Natural killer cell (primary cell): ENCODE measurements around the gene ETV2. TPM values are rescaled to one million over a fixed set of nuclear protein-coding genes. Genes with fewer than 3 reads are reported as not detected.
A peak's percentile ranks its signal among the peaks of the same experiment; 100 is the strongest.
"Not testable (repeated sequence)": the region's sequence is repeated elsewhere in the genome, so short reads cannot be mapped to it uniquely, and the experiment has no call there.

ENCODE experiments used
- ATAC-seq, 3 donors: fragments of 150-1000 bp in 2 of 3; fragments of 200-7000 bp in 1 of 3; cut with Tn5 transposase; 1 replicate in 1 of 3; 2 replicates in 2 of 3; pipeline ENCODE4 v1.10.0; 2021; ENCODE audit warnings: mild to moderate bottlenecking in 2 of 3, moderate library complexity in 2 of 3
- DNase-seq, 2 donors: peaks; one replicate each; pipeline versions ENCODE4 v3.0.0 to v3.0.0-alpha.2; 2013 to 2021; ENCODE audit warnings: mixed read lengths in 1 of 2
- H3K27ac ChIP-seq: one replicate; pipeline ENCODE4 v1.5.1; 2013; ENCODE audit warnings: mild to moderate bottlenecking, low read length
- H3K27me3 ChIP-seq: one replicate; pipeline ENCODE4 v1.6.1; 2013; ENCODE audit warnings: low read length; ENCODE audit not compliant: control insufficient read depth, insufficient read depth
- H3K36me3 ChIP-seq: one replicate; pipeline ENCODE4 v1.6.1; 2013; ENCODE audit warnings: low read length; ENCODE audit not compliant: control insufficient read depth, insufficient read depth
- H3K4me1 ChIP-seq: one replicate; pipeline ENCODE4 v1.6.1; 2013; ENCODE audit warnings: low read length; ENCODE audit not compliant: control insufficient read depth, insufficient read depth
- H3K4me3 ChIP-seq: one replicate; pipeline ENCODE4 v1.5.1; 2013; ENCODE audit warnings: low read length
- H3K9me3 ChIP-seq: one replicate; pipeline ENCODE4 v1.6.1; 2013; ENCODE audit warnings: low read length; ENCODE audit not compliant: control insufficient read depth, insufficient read depth
- H3K27ac Mint-ChIP-seq, 2 donors: one replicate each; pipeline ENCODE4 v1.8.0; 2022; ENCODE audit warnings: mild to moderate bottlenecking in 2 of 2, mixed read lengths in 2 of 2, moderate library complexity in 1 of 2
- H3K27me3 Mint-ChIP-seq, 2 donors: one replicate each; pipeline ENCODE4 v1.8.0; 2022; ENCODE audit warnings: low read depth in 2 of 2, mixed read lengths in 2 of 2
- H3K36me3 Mint-ChIP-seq: one replicate; pipeline ENCODE4 v1.8.0; 2022; ENCODE audit warnings: mixed read lengths
- H3K4me1 Mint-ChIP-seq, 2 donors: one replicate each; pipeline ENCODE4 v1.8.0; 2022; ENCODE audit warnings: mixed read lengths in 2 of 2
- H3K4me3 Mint-ChIP-seq: one replicate; pipeline ENCODE4 v1.8.0; 2022; ENCODE audit warnings: mild to moderate bottlenecking, moderate library complexity, mixed read lengths
- H3K9me3 Mint-ChIP-seq, 2 donors: one replicate each; pipeline ENCODE4 v1.8.0; 2022; ENCODE audit warnings: mixed read lengths in 2 of 2
- WGBS: methylation state at CpG from one replicate; pipeline ENCODE4 v1.1.7; 2013; ENCODE audit warnings: missing lambda C conversion rate; ENCODE audit not compliant: insufficient coverage; 5-methylcytosine and 5-hydroxymethylcytosine counted together
- intact Hi-C: fragments of 100-400 bp; cut with micrococcal nuclease; formaldehyde crosslinking; loops from one replicate; pipeline ENCODE4 v1.14.2; 2022
- total RNA-seq, 4 donors: library from RNA; stranded (reverse); fragments of 120-200 nt in 1 of 4; gene quantifications; one replicate each; pipeline versions ENCODE4 v1.2.3 to v1.2.4, GENCODE V29; 2013 to 2022
- TF ChIP-seq, protein P1 (sequence below): fragments of 200-600 bp; IDR thresholded peaks from one replicate; pipeline ENCODE4 v1.8.0; 2022; ENCODE audit warnings: antibody characterized with exemption

The ETV2 gene
- total RNA-seq, 3 donors from 2014 or later (not counting 1 experiment from before 2014, with no cell fraction given): 0.48 to 2.0 (median 0.87) TPM

DNA sequence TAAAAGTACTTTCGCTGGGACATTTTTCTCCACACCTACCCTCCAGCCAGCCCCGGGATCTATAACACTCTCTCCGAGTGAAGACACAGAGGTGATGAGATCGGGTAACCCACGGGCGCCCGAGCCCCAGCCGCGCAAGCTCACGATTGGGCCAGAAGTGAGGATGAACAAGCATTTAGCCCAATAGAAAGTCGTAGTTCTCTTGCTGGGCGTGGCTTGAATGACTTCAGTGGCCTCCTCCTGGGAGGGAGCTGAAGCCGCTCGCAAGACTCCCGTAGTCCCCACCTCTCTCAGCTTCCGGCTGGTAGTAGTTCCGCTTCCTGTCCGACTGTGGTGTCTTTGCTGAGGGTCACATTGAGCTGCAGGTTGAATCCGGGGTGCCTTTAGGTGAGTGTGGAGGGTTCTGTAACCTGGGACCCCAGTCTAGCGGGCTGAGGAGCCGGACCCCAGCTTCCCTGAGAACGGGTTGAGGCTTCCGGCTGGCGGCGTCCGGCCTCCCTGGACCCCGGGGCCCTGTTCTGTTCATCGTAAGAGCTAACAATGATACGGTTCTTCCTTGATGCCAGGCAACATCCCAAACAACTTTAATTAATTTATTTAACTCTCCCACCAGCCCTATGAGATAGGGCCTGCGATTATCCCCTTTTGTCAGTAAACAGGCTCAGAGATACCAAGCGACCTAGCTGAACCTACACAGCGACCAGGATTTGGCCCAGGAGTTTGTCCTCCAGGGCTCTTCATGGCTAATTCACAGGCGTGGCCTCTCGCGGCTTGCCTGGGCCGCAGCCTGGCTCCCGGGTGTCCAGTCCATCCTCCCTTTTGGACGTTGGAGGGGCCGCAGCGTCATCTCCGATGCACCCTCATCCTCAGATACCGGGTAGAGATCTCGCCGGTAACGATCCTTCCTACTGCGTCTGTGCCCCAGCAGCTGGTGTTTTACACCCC, 6.7 kb downstream of the ETV2 start, which contains the start of gene COX6B1:
Gene COX6B1, plus strand, starts transcription at position 307 of the 945 bp plus-strand sequence. CDS start 2,921 bp downstream, outside the sequence.
- peak; percentile 85 to 97 for DNase-seq
- Histone ChIP-seq H3K4me3 (peak within 1 kb of the TSS; percentile 87), H3K36me3 (peaks cover 9% of the 10 kb centered on the region), H3K4me1 (peaks cover 34% of the 10 kb centered on the region), H3K27me3 (no peaks in the 10 kb centered on the region), H3K27ac (peak within 1 kb of the TSS; percentile 82), H3K9me3 (no peaks in the 10 kb centered on the region)
- TF ChIP-seq, protein P1, sequence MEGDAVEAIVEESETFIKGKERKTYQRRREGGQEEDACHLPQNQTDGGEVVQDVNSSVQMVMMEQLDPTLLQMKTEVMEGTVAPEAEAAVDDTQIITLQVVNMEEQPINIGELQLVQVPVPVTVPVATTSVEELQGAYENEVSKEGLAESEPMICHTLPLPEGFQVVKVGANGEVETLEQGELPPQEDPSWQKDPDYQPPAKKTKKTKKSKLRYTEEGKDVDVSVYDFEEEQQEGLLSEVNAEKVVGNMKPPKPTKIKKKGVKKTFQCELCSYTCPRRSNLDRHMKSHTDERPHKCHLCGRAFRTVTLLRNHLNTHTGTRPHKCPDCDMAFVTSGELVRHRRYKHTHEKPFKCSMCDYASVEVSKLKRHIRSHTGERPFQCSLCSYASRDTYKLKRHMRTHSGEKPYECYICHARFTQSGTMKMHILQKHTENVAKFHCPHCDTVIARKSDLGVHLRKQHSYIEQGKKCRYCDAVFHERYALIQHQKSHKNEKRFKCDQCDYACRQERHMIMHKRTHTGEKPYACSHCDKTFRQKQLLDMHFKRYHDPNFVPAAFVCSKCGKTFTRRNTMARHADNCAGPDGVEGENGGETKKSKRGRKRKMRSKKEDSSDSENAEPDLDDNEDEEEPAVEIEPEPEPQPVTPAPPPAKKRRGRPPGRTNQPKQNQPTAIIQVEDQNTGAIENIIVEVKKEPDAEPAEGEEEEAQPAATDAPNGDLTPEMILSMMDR: no peak
- Mint-ChIP-seq H3K27ac (peak within 1 kb of the TSS; percentile 96 to 97), H3K4me3 (peak within 1 kb of the TSS; percentile 95), H3K4me1 (peaks cover 24 to 42% of the 10 kb centered on the region in 2 donors), H3K36me3 (no peaks in the 10 kb centered on the region), H3K9me3 (no peaks in the 10 kb centered on the region), H3K27me3 (no peaks in the 10 kb centered on the region)
- intact Hi-C loops: loop anchor here (1.0 to 2.0 kb wide), 2 partner anchors 20 to 97 kb away; partner anchors contain the start of genes PSENEN and U2AF1L4
- ATAC-seq: peak; percentile 74 to 85 (median 75)
- WGBS: under 1% methylated on average over 46 of the region's 46 CpGs

- peaks cover 20% of the 10 kb centered on the region for H3K36me3 ChIP-seq
- 60% methylated on average over 9 of the region's 9 CpGs for WGBS
- no peaks in the 10 kb centered on the region for H3K27me3 Mint-ChIP-seq
- DNase-seq: no peak
- H3K4me3 Mint-ChIP-seq: no peak overlapping the region
- H3K4me1 ChIP-seq: peaks cover 18% of the 10 kb centered on the region
- no peak for ATAC-seq
- no peak overlapping the region for H3K27ac Mint-ChIP-seq
- TF ChIP-seq, protein P1: no peak
- no peak overlapping the region for H3K27ac ChIP-seq
- H3K27me3 ChIP-seq: no peaks in the 10 kb centered on the region
- H3K9me3 ChIP-seq: no peaks in the 10 kb centered on the region
- H3K9me3 Mint-ChIP-seq: no peaks in the 10 kb centered on the region
- H3K4me1 Mint-ChIP-seq: peaks cover 13 to 29% of the 10 kb centered on the region in 2 donors
- no peaks in the 10 kb centered on the region for H3K36me3 Mint-ChIP-seq
- no peak overlapping the region for H3K4me3 ChIP-seq
- intact Hi-C loops: no loop called here
Observed at GRCh38 chr19:35650581-35650980, 9.0 kb downstream of the ETV2 start.

DNA sequence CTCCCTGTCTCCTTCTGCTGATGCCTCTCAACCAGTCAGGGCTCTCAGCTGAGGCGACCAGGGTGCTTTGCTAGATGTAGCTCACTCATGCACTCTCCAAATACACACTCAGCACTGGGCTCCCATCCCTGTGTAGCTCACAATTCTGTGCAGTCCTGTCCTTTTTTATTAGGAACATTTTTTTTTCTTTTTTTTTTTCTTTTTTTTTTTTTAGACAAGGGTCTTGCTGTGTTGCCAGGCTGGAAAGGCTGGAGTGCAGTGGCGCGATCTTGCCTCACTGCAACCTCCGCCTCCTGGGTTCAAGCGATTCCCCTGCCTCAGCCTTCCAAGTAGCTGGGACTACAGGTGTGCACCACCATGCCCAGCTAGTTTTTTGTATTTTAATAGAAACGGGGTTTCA, 13.3 kb downstream of the ETV2 start:
- H3K36me3 ChIP-seq: peaks cover 50% of the 10 kb centered on the region
- H3K27me3 Mint-ChIP-seq, H3K27ac ChIP-seq, H3K9me3 ChIP-seq, H3K9me3 Mint-ChIP-seq, DNase-seq, H3K27ac Mint-ChIP-seq, H3K27me3 ChIP-seq, H3K36me3 Mint-ChIP-seq, H3K4me3 ChIP-seq, ATAC-seq, intact Hi-C loops, H3K4me3 Mint-ChIP-seq, H3K4me1 ChIP-seq: not testable (repeated sequence)
- H3K4me1 Mint-ChIP-seq: peaks cover 6 to 23% of the 10 kb centered on the region in 2 donors
- WGBS: 95% methylated on average over 6 of the region's 6 CpGs

DNA sequence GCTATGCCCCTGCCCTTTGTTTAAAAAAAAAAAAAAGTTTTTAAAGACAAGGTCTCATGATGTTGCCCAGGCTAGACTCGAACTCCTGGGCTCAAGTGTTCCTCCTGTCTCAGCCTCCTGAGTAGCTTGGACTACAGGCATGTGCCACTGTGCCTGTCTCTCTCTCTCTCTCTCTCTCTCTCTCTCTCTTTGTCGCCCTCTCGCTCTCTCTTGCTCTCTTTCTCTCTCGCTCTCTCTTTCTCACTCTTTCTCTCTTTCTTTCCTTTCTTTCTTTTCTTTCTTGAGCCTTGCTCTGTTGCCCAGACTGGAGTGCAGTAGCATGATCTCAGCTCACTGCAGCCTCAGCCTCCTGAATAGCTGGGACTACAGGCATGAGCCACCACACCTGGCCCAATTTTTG, 14.1 kb downstream of the ETV2 start:
- TF ChIP-seq, protein P1: no peak
- Mint-ChIP-seq H3K4me3 (no peak overlapping the region), H3K4me1 (peaks cover 6 to 23% of the 10 kb centered on the region in 2 donors), H3K27ac (no peak overlapping the region), H3K9me3 (no peaks in the 10 kb centered on the region), H3K36me3 (no peaks in the 10 kb centered on the region), H3K27me3 (no peaks in the 10 kb centered on the region)
- peaks cover 52% of the 10 kb centered on the region for H3K36me3 ChIP-seq
- WGBS: 94% methylated on average over 4 of the region's 4 CpGs
- DNase-seq (no peak), ATAC-seq (no peak)
- intact Hi-C loops: no loop called here
- no peaks in the 10 kb centered on the region for H3K4me1 ChIP-seq
- H3K27me3 ChIP-seq: no peaks in the 10 kb centered on the region
- H3K9me3 ChIP-seq: no peaks in the 10 kb centered on the region
- no peak overlapping the region for H3K27ac ChIP-seq
- no peak overlapping the region for H3K4me3 ChIP-seq
